Measurements from ENCODE around the gene RAB11FIP3.

DNA sequence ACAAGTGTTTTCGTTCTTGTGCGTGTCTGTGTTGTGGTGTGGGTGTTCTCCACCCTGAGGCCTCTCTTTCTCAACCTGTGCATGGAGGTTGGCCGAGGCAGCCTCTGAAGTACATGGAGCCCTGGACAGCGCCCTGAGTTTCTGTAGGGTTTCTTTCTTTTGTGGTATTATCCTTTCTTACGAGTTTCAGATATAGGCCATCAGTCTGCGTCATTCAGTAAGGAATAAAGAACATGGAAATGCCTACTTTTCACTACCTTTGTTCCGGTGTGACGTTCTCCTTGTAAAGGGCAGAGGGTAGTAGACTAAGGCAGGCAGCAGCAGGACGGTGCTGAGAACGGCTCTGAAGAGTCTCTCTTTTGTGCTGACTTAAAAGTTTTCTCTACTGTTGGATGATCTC lies 18.6 kb downstream of the RAB11FIP3 start:
- TF ChIP-seq, protein P1, sequence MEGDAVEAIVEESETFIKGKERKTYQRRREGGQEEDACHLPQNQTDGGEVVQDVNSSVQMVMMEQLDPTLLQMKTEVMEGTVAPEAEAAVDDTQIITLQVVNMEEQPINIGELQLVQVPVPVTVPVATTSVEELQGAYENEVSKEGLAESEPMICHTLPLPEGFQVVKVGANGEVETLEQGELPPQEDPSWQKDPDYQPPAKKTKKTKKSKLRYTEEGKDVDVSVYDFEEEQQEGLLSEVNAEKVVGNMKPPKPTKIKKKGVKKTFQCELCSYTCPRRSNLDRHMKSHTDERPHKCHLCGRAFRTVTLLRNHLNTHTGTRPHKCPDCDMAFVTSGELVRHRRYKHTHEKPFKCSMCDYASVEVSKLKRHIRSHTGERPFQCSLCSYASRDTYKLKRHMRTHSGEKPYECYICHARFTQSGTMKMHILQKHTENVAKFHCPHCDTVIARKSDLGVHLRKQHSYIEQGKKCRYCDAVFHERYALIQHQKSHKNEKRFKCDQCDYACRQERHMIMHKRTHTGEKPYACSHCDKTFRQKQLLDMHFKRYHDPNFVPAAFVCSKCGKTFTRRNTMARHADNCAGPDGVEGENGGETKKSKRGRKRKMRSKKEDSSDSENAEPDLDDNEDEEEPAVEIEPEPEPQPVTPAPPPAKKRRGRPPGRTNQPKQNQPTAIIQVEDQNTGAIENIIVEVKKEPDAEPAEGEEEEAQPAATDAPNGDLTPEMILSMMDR (IDR thresholded peaks at IDR 0.05) = no peak
- no peak for TF ChIP-seq POLR2AphosphoS5 (IDR thresholded peaks at IDR 0.05)

Data from breast epithelium (tissue), 3 donors.